GM21515 (cell line): ENCODE measurements around the gene MTRR.
"Not testable (repeated sequence)": the region's sequence is repeated elsewhere in the genome, so short reads cannot be mapped to it uniquely, and the experiment has no call there.

Source experiments
- ATAC-seq: cut with Tn5 transposase; IDR thresholded peaks from one replicate; pipeline ENCODE4 v1.9.1; 2021; ENCODE audit not compliant: unreplicated experiment

Gene MTRR

DNA sequence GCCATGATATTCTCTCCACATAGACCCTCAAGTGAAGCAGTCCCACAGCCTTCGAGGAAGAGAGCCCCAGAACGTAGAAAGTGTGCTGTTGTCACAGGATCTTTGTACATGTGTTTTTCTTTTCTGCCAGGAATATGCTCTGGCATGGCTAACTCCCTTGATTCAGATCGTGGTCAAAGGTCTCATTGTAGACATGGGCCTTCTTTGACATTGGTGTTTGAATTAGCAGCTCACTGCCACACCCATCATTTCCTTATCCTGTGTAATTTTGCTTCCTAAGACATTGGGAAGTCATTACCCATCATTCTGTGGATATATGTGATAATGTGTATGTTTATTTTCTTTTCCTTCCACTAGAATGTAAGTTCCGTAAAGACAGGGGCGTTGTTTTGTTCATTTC, 25.5 kb downstream of the MTRR start:
- no peak for ATAC-seq

DNA sequence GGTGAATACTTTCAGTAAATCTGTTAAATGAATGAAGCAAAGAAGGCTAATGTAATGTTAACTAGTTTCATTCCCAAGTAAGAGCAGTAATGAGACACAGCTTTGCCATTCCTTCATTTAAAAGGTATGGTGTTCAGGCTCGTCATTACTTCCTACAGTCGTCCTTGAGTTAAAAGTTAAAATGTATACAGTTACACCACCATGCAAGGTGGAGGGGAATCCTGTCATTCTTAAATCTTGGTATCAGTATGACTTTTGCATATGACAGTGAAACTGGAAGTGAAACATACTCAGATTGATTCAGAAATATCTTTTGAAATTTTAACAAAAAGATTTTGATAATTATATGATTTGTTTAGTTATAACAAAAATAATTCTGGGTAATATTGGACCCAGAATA, 25.9 kb downstream of the MTRR start:
- peak; percentile 73 for ATAC-seq

DNA sequence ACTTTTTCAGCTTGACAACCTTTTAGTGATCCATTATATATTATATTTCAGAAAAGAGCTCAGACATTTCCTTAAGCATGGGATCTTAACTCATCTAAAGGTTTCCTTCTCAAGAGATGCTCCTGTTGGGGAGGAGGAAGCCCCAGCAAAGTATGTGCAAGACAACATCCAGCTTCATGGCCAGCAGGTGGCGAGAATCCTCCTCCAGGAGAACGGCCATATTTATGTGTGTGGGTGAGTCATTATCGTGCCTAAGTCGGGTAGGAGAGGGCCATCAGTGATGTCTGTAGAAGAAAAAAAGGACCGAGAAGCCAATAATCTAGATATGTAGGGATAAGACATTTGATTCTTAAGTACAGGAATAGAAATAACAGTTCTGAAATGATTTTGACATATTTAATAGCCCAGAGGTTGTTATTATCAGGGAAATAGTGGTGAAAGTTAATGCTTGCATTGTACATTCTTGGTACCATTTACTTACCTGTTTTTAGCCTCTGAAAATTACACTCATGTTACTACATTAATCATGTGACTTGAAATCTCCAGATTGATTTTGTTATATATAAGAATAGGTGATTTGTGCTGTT, 28.2 kb downstream of the MTRR start:
- ATAC-seq, result peak; percentile 63

DNA sequence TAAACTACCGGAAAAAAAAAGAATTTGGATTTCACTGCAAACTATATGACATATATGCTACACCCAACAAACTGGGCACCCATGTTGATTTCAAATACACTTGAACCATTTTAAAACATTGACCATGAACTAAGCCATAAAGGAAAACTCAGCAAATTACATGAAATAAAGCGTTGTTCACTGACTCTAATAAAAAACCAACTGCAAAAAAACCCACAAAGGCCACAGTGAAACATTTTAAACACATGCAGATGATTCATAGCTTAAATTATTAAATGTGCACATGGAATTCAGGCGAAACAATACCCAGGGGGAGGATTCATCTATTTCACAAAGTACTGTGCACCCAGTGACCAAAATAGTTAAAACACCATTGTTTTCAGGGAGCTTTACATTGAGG, 33.3 kb downstream of the MTRR start:
- ATAC-seq, result no peak

DNA sequence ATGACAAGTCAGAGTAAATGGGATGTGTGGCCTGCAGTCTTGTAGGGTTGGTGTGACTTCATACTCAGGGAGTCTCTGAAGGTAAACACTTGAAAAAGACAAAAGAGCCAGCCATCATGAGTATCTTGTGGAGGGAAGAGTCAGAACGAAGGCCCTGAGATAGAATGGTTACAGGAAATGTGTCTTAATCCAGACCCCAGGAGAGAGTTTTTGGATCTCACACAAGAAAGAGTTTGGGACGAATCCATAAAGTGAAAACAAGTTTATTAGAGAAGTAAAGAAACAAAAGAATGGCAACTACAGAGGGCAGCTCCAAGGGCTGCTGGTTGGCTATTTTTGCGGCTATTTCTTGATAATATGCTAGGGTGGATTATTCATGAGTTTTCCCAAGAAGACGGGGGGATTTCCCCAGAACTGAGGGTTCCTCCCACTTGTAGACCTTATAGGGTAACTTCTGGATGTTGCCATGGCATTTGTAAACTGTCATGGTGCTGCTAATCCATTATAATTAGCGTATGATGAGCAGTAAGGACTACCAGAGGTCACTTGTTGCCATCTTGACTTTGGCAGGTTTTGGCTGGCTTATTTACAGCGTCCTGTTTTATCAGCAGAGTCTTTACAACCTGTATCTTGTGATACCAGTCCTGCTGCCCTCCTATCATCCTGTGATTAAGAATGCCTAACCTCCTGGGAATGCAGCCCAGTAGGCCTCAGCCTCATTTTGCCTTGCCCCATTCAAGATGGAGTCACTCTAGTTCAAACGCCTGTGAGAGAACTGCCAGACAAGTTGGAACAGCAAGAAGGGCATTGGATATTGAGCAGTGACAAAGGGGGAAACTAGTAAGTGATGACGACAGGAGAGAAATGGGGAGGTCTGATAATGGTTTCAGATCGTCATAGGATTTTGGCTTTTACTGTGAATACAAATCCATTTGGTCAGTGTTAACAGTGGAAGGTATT, 34.0 kb downstream of the MTRR start:
- no peak for ATAC-seq

DNA sequence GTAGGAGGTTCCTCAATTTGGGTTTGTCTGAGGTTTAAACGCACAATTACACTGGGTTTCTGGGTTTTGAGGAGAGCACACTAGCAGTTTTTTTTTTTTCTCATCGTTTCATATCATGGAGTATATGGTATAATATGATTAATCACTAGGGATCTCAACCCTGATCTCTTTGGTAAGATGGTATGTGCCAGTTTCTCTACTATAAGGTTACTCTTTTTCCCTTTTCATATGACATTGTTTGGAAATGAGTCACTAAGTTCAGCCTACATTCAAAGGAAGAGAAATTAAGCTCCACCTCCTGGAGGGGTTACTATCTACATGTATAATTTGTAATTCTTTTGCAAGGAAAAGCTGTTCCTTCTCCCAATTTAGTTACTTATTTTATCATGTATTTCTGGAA, 35.2 kb downstream of the MTRR start:
- ATAC-seq, result no peak

DNA sequence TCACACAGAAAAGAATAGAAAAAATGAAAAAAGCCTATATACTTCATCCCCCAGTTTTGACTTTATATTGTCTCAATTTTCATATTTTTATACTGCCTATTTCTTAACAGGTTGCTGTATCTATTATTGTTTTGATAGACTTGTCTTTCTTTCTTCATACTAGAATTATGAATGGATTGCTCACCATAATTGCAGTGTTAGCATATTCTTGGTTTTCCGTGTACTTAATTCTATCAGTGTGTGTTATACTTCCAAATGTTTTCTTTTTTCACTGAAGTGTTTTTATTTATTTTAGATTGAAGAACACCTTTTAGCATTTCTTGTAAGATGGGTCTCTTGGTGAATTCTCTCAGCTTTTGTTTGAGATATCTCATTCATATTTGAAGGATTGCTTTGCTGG, 38.7 kb downstream of the MTRR start:
- no peak for ATAC-seq

DNA sequence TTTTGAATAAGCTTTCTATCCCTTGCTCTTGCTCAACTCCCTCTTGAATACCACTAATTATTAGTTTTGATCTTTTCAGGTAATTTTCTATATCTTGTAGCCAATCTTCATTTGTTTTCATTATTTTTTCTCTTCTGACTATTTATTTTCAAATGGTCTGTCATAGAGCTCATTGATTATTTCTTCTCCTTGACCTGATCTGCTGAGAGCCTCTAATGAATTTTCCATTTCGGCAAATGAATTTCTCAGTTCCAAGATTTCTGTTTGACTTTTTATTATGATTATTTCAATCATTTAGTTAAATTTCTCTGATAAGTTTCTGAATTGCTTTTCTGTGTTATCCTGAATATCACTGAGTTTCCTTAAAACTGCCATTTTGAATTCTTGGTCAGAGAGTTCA, 39.4 kb downstream of the MTRR start:
- ATAC-seq, result no peak

DNA sequence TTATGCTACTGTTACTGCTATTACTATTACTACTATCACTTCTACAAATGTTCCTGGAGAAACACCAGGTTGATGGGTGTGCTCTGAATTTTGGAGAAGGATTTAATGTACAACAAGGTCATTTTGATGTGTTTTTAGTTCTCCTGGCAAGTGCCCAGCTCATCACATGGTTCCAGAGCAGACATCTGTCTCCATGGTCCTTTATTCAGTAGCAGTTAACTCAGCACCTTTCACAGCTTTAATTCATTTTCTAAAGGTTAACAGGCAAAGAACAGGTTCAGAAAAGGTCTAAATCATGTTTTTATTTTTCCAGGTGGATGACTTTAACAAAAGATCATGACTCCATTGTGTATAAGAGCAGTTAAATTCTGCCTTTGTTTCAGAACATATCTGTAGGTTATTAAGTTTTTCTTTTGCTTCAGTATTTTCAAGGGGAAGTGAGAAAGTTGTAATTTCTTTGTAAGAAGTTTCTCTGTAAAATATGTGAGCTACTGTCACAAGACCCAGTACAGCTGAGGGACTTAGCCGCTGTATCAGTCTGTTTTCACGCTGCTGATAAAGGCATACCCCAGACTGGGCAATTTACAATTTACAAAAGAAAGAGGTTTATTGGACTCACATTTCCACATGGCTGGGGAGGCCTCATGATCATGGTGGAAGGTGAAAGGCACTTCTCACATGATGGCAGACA, 41.9 kb downstream of the MTRR start:
- peak; percentile 80 for ATAC-seq

DNA sequence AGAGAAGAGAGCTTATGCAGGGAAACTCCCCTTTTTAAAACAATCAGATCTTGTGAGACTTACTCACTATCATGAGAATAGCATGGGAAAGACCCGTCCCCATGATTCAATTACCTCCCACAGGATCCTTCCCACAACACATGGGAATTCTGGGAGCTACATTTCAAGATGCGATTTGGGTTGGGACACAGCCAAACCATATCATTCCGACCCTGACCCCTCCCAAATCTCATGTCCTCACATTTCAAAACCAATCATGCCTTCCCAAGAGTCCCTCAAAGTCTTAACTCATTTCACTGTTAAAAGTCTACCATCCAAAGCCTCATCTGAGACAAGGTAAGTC, 42.5 kb downstream of the MTRR start:
- not testable (repeated sequence) for ATAC-seq

DNA sequence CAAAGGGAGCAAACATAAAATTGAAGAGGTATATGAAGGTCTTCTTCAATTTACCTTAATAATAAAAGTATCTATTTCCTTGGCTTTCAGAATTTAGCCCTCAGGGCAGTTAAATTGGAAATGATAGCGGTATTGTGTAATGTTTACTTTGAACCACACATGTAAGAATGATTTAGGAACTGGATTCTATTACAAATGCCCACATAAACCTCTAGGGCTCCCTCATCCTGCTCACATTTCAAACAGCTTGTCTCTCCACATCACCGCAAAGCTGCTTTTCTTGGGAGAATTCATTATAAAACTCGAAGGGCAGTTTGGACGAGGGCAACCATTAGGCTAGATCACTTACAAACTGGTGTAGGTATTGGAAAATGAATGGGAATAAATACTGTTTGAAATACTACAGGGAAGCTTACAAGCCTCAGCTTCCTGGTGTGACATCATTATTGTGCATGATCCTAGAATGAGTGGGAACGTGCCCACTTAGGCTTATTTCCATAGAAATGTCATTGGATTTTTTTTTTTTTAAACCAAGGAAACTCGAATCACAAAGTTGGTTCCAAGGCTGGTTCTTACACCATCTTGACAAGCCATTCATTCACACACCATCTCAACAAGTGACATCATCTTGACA, 47.3 kb downstream of the MTRR start:
- ATAC-seq, result no peak

DNA sequence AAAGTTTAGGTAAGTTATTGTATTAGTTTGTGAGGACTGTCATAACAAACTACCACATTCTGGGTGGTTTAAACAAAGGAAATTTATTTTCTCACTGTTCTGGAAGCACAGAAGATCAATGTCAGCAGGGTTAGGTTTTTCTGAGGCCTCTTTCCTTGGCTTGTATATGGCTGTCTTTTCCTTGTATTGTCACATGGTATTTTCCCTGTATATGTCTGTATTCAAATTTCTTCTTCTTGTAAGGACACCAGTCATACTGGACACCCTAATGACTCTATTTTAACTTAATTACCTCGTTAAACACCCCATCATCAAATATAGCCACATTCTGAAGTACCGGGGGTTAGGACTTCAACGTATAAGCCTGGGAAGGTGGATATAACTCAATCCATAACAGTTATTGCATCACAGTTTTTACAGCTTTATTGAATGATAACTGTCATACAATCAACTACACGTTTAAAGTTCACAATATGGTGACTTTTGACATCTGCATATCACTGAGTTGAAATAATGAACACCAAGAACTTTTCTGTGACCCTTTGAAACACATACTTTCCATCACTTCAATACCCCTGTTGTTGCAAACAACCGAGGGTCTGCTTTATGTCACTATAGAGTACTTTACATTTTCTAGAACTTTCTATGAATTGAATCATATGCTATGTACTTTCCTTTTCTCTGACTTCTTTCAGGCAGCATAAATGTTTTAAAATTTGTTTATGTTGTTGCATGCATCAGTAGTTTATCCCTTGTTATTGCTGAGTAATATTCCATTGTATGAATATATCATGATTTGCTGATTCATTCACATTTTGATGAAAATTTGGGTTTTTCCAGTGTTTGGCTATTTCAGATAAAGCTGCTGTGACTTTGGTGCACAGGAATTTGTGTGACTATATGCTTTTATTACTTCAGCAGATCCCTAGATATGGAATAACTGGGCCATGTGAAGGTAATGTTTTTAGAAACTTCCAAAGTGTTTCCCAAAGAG, 48.5 kb downstream of the MTRR start:
- ATAC-seq, result no peak

DNA sequence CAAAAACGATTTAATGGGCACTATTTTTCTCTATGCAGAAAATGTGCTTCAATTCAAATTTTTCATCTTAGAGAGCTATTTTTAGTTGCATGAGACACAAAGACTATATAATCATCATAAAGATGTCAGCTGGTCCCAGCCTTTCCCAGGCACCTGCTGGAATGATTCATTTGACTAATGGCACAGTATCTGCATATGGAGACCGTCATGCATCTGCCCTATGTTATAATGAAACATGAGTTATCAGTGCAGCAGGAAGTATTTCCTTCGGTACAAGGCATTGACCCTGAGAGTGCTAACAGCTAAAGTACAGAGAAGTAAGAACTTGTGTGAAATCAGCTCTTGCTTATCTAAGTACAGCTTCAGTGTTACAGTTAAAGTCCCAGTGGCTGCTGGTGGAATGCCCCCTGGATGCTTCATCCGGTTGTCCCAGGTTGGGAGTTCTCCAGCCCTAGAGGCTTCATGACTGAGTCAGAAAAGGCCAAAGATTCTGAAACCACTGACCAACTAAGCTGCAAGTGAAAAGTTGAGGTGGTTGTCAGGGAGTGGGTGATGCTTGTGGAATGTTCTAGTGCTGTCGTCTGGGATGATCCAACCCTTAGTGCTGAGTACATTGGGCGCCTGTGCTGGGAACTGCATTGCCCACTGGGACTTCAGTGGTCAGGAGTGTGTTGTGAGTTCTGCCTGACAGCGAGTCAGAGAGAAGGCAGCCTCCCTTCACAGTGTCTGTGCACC, 57.2 kb downstream of the MTRR start:
- no peak for ATAC-seq

DNA sequence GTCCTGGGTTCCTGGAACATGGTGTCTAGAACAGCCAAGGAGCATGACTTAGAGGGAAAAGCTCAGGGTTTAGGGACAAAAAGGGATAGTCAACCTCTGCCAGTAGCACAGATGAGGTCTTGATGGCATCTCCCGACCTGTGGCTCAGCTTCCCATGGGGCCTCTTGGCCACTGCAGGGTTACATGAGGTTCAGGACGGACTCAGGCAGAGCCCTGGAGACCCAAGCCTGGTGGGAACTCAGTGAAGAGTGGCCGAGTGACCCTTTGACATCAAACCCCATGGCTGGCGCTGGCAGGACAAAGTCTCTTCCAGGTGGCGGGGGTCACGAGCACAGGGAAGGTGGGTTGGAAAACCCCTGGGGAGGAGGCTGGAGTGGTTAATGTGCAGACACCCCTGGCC, 57.8 kb downstream of the MTRR start:
- ATAC-seq, result no peak

DNA sequence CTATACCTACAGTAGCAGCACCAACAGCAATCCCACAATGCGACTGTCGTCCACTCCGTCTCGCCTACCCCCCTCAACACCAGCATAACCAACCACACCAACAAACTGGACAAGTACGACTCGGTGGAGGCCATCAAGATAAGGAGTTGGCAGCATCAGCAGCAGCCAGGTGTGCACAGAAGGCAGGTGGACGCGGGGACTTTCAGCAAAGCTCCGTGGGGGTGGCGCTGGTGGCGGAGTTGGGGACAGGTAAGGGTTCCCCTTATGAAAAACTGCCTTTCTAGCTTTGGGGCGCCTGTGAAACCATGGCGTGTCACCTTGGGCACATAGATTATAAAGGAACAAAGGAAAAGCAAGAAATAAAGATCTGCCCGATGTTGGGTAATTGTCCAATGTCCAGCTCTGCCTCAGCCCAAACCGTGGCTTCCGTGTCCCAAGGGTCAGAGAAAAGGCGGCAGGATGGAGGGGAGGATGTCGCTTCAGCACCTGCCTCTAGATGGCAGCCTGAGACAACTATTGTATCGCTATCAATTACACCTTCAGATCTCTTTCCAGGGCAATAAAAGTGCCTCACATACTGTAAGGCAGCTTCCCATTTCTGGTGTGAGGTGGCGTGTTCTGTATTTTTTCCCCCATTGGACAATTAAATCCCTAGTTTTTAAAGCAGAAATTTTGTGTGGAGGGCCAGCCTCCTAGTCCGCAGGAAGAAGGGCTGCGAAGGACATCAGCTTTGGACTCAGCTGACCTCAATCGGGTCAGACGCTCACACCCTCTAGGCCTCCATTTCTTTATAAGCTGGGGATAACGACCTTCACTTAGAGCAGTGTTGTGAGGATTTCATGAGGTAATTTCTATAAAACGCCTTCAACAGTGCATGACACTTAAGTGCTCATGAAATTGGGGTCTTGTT, 58.8 kb downstream of the MTRR start:
- ATAC-seq, result peak; percentile 77

DNA sequence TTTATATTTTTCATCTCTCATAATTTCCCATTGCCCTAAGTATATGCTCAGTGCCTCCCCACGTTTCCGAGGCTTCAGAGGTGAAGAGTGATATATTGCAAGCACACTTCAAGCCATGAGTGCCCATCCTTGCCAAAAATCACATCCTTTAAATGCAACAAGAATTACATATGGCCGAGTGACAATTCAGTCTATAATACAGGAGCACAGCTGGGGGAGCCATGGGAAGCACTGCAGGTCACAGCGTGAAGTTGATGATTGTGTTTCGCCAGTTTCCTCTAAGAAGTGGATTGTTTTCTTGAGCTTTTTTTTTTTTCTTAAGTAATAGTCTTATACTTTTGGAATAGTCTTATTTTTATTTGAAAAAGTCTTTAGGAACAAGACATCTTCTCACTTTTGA, 61.1 kb downstream of the MTRR start:
- no peak for ATAC-seq

DNA sequence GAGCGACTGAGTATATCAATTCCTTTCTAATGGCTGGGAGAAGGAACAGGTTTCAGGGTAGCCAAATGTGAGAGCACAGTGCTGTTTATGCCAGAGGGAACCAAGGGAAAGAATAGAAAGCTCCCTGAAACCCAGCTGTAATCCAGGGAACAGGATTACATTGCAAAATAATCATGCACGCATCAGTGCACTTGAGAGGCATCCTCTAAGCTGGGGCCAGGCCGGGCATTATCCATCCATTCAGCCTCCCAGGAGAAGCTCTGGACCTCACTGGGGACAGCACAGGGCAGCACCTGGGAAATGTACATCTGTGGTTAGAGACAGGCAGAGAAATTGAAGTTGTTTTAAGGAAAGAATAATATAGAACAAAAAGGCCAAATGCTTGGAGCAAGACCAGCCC, 72.7 kb downstream of the MTRR start:
- no peak for ATAC-seq

DNA sequence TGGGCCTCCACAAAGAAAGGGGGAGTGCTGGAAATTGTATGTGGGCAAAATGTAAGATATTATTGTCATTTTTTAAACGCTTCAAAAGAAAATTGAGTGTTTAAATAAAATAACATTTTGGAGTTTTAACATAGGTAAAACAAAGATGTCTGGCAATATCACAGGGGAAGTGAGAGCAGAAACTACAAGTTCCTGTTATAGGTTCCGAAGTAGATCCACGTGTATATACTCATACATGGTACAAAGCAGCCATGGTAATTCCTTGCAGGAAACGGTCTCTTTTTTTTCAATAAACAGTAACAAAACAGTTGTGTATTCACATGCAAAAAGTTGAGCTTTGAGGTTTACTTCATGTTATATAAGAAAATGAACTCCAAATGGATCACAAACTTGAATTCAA, 78.4 kb downstream of the MTRR start:
- no peak for ATAC-seq
